ENCODE results near the gene KRTAP4-11.

- TF ChIP-seq, protein P1, sequence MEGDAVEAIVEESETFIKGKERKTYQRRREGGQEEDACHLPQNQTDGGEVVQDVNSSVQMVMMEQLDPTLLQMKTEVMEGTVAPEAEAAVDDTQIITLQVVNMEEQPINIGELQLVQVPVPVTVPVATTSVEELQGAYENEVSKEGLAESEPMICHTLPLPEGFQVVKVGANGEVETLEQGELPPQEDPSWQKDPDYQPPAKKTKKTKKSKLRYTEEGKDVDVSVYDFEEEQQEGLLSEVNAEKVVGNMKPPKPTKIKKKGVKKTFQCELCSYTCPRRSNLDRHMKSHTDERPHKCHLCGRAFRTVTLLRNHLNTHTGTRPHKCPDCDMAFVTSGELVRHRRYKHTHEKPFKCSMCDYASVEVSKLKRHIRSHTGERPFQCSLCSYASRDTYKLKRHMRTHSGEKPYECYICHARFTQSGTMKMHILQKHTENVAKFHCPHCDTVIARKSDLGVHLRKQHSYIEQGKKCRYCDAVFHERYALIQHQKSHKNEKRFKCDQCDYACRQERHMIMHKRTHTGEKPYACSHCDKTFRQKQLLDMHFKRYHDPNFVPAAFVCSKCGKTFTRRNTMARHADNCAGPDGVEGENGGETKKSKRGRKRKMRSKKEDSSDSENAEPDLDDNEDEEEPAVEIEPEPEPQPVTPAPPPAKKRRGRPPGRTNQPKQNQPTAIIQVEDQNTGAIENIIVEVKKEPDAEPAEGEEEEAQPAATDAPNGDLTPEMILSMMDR (IDR thresholded peaks at IDR 0.05) = no peak
- no peak for TF ChIP-seq POLR2A (IDR thresholded peaks at IDR 0.05)
- no peak for TF ChIP-seq EP300 (IDR thresholded peaks at IDR 0.05; ENCODE audit: low read depth)
Measured at GRCh38 chr17:41069031-41069430, 49.1 kb downstream of the KRTAP4-11 start.

All from transverse colon (tissue), 3 donors.